GM19438 (cell line): Measurements from ENCODE around the gene SPX.

ENCODE experiments used
- ATAC-seq: cut with Tn5 transposase; IDR thresholded peaks from one replicate; pipeline ENCODE4 v1.9.1; 2021; ENCODE audit warnings: low read depth; ENCODE audit not compliant: unreplicated experiment

Gene SPX

GRCh38 chr12:21573733-21574358 lies 47.8 kb downstream of the SPX start:
- no peak for ATAC-seq

DNA sequence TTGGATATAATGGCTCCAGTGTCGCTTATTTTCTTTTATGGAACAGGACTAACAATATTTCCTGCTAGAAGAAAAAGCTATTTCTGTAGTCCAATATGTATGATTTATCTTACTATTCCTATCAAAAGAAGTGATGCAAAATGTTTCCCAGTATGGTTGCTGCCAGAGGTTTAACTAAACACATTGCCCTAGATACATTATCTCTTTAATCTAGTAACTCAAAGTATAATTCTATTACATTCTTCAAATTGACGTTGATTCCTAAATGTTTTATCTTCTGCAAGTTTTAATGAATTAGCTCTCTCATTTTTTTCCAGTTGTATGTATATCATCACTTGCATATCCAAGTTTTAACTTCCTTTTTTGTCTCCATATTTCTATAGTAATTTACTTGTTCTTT lies 50.3 kb downstream of the SPX start:
- ATAC-seq, result no peak

DNA sequence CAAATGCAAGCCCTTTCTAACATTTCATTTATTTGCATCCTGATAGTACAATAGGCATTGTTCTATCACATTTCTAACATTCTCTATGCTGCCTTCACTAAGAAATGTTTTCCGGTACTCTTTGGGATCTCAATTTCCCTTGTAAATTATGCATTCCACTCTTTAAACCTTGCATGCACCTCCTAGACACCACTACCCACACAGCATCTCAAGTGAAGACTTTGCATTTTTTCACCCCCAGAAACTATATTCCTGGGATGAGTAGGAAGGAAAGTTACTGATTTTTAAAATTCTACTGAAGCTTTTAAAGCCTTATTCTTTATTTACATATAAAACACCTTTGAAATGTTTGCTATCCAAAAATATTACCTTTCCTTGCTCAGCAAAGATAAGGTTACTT lies 51.4 kb downstream of the SPX start:
- ATAC-seq, result no peak

DNA sequence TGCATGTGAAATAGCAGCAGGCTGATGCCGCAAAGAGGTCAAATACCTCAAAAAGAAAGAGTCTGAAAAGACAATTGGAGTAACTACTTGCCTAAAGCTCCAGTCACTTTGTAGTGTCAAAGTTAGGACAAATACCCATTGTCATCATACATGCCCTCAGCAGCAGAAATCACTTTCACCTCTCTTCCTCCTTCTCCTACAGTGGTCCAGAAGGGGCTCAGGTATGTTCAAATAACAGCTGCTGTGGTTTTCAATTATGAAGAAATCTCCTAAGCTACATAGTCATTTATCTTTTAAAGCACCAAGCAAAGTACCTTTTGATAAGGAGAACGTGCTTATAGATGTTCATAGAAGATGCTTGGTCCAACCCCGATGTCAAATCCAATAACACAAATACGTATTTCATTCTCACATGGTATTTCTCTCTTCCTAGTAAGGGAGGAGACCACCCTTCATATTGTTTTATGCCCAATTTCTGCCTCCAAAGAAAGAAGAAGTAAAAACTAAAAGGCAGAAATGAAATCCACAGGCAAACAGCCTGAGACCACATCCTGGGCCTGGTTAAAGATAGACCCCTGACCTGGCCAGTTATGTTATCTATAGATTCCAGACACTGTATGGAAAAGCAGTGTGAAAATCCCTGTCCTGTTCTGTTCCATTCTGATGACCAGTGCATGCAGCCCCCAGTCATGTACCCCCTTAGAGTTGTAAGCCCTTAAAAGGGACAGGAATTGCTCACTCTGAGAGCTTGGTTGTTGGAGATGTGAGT lies 54.8 kb downstream of the SPX start:
- ATAC-seq, result no peak
